Measurements from ENCODE around the gene CACNA1A.

DNA sequence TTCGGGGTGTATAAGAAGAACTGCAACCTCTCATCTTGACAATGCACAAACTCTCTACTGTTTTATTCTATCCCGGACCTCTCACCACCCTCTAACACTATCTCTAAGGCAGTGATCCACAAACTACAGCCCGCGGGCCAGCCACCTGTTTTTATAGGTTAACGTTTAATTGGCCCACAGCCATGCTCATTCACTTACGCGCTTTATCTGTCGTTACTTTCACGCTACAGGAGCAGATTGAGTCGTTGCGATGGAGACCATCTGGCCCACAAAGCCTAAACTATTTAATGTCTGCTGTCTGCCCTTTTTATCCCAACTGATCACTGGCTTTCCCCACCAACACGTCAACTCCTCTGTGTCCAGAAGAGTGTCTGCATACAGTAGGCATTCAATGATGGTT lies 158.9 kb downstream of the CACNA1A start:
- TF ChIP-seq, protein P1, sequence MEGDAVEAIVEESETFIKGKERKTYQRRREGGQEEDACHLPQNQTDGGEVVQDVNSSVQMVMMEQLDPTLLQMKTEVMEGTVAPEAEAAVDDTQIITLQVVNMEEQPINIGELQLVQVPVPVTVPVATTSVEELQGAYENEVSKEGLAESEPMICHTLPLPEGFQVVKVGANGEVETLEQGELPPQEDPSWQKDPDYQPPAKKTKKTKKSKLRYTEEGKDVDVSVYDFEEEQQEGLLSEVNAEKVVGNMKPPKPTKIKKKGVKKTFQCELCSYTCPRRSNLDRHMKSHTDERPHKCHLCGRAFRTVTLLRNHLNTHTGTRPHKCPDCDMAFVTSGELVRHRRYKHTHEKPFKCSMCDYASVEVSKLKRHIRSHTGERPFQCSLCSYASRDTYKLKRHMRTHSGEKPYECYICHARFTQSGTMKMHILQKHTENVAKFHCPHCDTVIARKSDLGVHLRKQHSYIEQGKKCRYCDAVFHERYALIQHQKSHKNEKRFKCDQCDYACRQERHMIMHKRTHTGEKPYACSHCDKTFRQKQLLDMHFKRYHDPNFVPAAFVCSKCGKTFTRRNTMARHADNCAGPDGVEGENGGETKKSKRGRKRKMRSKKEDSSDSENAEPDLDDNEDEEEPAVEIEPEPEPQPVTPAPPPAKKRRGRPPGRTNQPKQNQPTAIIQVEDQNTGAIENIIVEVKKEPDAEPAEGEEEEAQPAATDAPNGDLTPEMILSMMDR (IDR thresholded peaks at IDR 0.05; ENCODE audit: low read length) = no peak
- TF ChIP-seq EZH2phosphoT487 (IDR thresholded peaks at IDR 0.05; ENCODE audit: low read length) (no peak), EZH2 (optimal IDR thresholded peaks at IDR 0.05; ENCODE audit: low read depth, low read length) (no peak)

Data from MM.1S (cell line).